HEK293 (cell line): ENCODE results near the gene UBE2G2.
A peak's percentile ranks its signal among the peaks of the same experiment; 100 is the strongest.

Experiments used
- CTCF ChIA-PET: fragments of 350-600 bp; formaldehyde crosslinking; extraction: SDS; loops from one replicate; lab custom pipeline; 2021; ENCODE audit warnings: antibody characterized with exemption; lab: Yijun Ruan, JAX
- POLR2A ChIA-PET: fragments of 300-600 bp; formaldehyde crosslinking; extraction: SDS; loops from one replicate; lab custom pipeline; 2020; ENCODE audit warnings: antibody characterized with exemption, inconsistent platforms; lab: Yijun Ruan, JAX
- H3K27ac ChIP-seq: fragments of 200-500 bp; sonication (Bioruptor generic); 2 replicates; pipeline ENCODE4 v1.5.1; 2014; ENCODE audit warnings: low read depth, low read length, control low read depth, inconsistent platforms; ENCODE audit errors: extremely low read depth
- H3K36me3 ChIP-seq, 2 experiments: fragments of 200-500 bp in 1 of 2; sonication (Bioruptor generic) in 1 of 2; 1 replicate in 1 of 2; 2 replicates in 1 of 2; pipeline ENCODE4 v1.5.1; 2014 to 2017; ENCODE audit warnings: inconsistent platforms in 2 of 2, low read length in 2 of 2; ENCODE audit not compliant: control insufficient read depth in 2 of 2, insufficient read depth in 1 of 2
- H3K4me1 ChIP-seq: fragments of 200-500 bp; sonication (Bioruptor generic); 2 replicates; pipeline ENCODE4 v1.5.1; 2014; ENCODE audit warnings: mild to moderate bottlenecking, low read length, inconsistent platforms; ENCODE audit not compliant: control insufficient read depth, insufficient read depth
- H3K4me3 ChIP-seq: 2 replicates; pipeline ENCODE4 v1.5.1; 2011; ENCODE audit warnings: low read depth, mild to moderate bottlenecking, control low read depth, low read length, moderate library complexity
- H3K9me3 ChIP-seq: fragments of 200-500 bp; sonication (Bioruptor generic); 2 replicates; pipeline ENCODE4 v1.5.1; 2014; ENCODE audit warnings: low read depth, low read length, inconsistent platforms; ENCODE audit not compliant: control insufficient read depth, insufficient read depth
- FEZF1 ChIP-seq: fragments of 450-650 bp; formaldehyde crosslinking; IDR thresholded peaks from 2 replicates; pipeline ENCODE4 v1.5.1; 2016; ENCODE audit warnings: missing biosample characterization, missing genetic modification characterization
- GLI2 ChIP-seq: fragments of 450-650 bp; formaldehyde crosslinking; IDR thresholded peaks from 2 replicates; pipeline ENCODE4; 2017; ENCODE audit warnings: missing biosample characterization, missing genetic modification characterization, low read depth, borderline replicate concordance
- GLIS1 ChIP-seq: fragments of 450-650 bp; formaldehyde crosslinking; IDR thresholded peaks from 2 replicates; pipeline ENCODE4 v1.5.1; 2016; ENCODE audit warnings: missing biosample characterization, missing genetic modification characterization
- KLF1 ChIP-seq: fragments of 450-650 bp; formaldehyde crosslinking; IDR thresholded peaks from 2 replicates; pipeline ENCODE4 v1.5.1; 2016; ENCODE audit warnings: missing biosample characterization, missing genetic modification characterization
- OSR2 ChIP-seq: fragments of 450-650 bp; formaldehyde crosslinking; IDR thresholded peaks from 2 replicates; pipeline ENCODE4 v1.5.1; 2016; ENCODE audit warnings: missing biosample characterization, missing genetic modification characterization
- ZBTB1 ChIP-seq: fragments of 450-650 bp; formaldehyde crosslinking; IDR thresholded peaks from 2 replicates; pipeline ENCODE4 v1.5.1; 2016; ENCODE audit warnings: missing biosample characterization, missing genetic modification characterization
- ZFP69B ChIP-seq: fragments of 450-650 bp; formaldehyde crosslinking; IDR thresholded peaks from 2 replicates; pipeline ENCODE4 v1.5.1; 2016; ENCODE audit warnings: missing biosample characterization, missing genetic modification characterization
- ZIC2 ChIP-seq: fragments of 450-650 bp; formaldehyde crosslinking; IDR thresholded peaks from 2 replicates; pipeline ENCODE4 v1.5.1; 2016; ENCODE audit warnings: missing biosample characterization, missing genetic modification characterization
- ZNF221 ChIP-seq: fragments of 450-650 bp; formaldehyde crosslinking; IDR thresholded peaks from 2 replicates; pipeline ENCODE4 v1.5.1; 2017; ENCODE audit warnings: missing biosample characterization, missing genetic modification characterization, borderline replicate concordance
- ZNF324 ChIP-seq: fragments of 450-650 bp; formaldehyde crosslinking; IDR thresholded peaks from 2 replicates; pipeline ENCODE4 v1.5.1; 2016; ENCODE audit warnings: missing biosample characterization, missing genetic modification characterization
- ZNF341 ChIP-seq: fragments of 450-650 bp; formaldehyde crosslinking; IDR thresholded peaks from 2 replicates; pipeline ENCODE4; 2016; ENCODE audit warnings: low read depth, missing biosample characterization, missing genetic modification characterization
- ZNF645 ChIP-seq: fragments of 450-650 bp; formaldehyde crosslinking; IDR thresholded peaks from 2 replicates; pipeline ENCODE4; 2016; ENCODE audit warnings: missing biosample characterization, missing genetic modification characterization
- ZNF677 ChIP-seq: fragments of 450-650 bp; IDR thresholded peaks from 2 replicates; pipeline ENCODE4 v1.5.0; 2018; ENCODE audit warnings: missing biosample characterization, mild to moderate bottlenecking, missing genetic modification characterization, moderate library complexity
- ZSCAN30 ChIP-seq: fragments of 450-650 bp; IDR thresholded peaks from 2 replicates; pipeline ENCODE4 v1.5.1; 2018; ENCODE audit warnings: missing biosample characterization, mild to moderate bottlenecking, missing genetic modification characterization, moderate library complexity
- TF ChIP-seq, protein P1 (sequence below): fragments of 450-650 bp; formaldehyde crosslinking; IDR thresholded peaks from 2 replicates; pipeline ENCODE4 v1.5.1; 2016; ENCODE audit warnings: missing biosample characterization, missing genetic modification characterization

The UBE2G2 gene

DNA sequence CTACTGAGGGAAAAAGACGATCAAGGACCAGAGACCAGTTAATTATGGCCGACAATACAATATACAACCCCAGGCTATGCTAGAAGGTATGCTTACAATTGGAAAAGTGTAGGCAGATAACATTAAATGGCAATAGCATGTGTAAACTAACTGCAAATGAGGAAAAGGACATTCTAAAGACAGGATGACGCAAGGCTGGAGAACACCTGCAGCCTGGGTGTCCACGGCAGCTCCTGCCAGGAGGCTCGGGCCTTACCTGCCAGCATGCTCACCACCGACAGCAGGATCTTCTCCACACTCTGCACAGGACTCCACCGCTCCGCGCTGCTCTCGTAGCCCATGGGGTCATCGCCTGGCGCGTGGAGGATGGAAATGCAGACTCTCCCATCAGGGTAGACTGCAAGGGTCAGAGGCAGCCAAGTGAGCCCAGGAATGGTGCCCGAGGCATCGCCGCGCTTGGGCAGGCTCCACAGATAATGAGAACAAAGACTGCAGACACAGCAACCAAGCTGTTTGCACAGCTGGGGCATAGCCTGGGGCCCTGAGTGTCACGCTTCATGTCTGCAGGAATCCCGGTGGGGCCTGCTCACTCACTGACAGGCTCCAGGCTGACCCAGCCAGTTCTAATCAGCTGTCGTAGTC, 28.2 kb downstream of the UBE2G2 start:
- POLR2A ChIA-PET, result no interaction called here
- no peak overlapping the region for H3K27ac ChIP-seq
- H3K4me1 ChIP-seq, result no peaks in the 10 kb centered on the region
- H3K9me3 ChIP-seq, result no peaks in the 10 kb centered on the region
- CTCF ChIA-PET, result interaction anchor here (0.6 kb wide), 1 partner anchor 18 kb away, joined by 3 read pairs; no protein-coding TSS in a partner anchor
- H3K36me3 ChIP-seq, result peaks cover 23 to 83% of the 10 kb centered on the region in 2 experiments
- no peak for TF ChIP-seq ZNF221
- TF ChIP-seq ZFP69B, result no peak
- TF ChIP-seq ZIC2 (tag by site-specific recombination), result peak; percentile 80
- TF ChIP-seq ZNF324 (tag by site-specific recombination), result no peak
- H3K4me3 ChIP-seq, result no peak overlapping the region

GRCh38 chr21:44771896-44772525, 29.6 kb downstream of the UBE2G2 start:
- CTCF ChIA-PET, result interaction anchor here (0.6 kb wide), 1 partner anchor 16 kb away, joined by 4 read pairs; no protein-coding TSS in a partner anchor
- H3K27ac ChIP-seq, result no peak overlapping the region
- H3K9me3 ChIP-seq, result no peaks in the 10 kb centered on the region
- POLR2A ChIA-PET, result no interaction called here
- no peak overlapping the region for H3K4me3 ChIP-seq
- H3K36me3 ChIP-seq, result peaks cover 17 to 75% of the 10 kb centered on the region in 2 experiments
- no peaks in the 10 kb centered on the region for H3K4me1 ChIP-seq
- TF ChIP-seq ZNF677 (tag by site-specific recombination), result no peak
- no peak for TF ChIP-seq ZBTB1 (tag by site-specific recombination)
- TF ChIP-seq GLI2 (tag by site-specific recombination), result no peak
- TF ChIP-seq KLF1 (tag by site-specific recombination), result no peak
- no peak for TF ChIP-seq ZSCAN30 (tag by site-specific recombination)
- no peak for TF ChIP-seq ZNF645
- TF ChIP-seq FEZF1 (tag by site-specific recombination), result no peak

- ChIA-PET POLR2A (no interaction called here), CTCF (interaction anchor here (0.7 kb wide), 1 partner anchor 25 kb away, joined by 3 read pairs; no protein-coding TSS in a partner anchor)
- Histone ChIP-seq H3K36me3 (peaks cover 8 to 43% of the 10 kb centered on the region in 2 experiments; a peak in 2 of 3 replicates), H3K27ac (no peak overlapping the region), H3K4me3 (no peak overlapping the region), H3K4me1 (no peaks in the 10 kb centered on the region), H3K9me3 (no peaks in the 10 kb centered on the region)
- TF ChIP-seq ZNF341 (tag by site-specific recombination) (peak; percentile 67), OSR2 (tag by site-specific recombination) (peak; percentile 22; the same call in 1 of the 2 replicates), GLIS1 (tag by site-specific recombination) (peak; percentile 40)
- TF ChIP-seq, protein P1, sequence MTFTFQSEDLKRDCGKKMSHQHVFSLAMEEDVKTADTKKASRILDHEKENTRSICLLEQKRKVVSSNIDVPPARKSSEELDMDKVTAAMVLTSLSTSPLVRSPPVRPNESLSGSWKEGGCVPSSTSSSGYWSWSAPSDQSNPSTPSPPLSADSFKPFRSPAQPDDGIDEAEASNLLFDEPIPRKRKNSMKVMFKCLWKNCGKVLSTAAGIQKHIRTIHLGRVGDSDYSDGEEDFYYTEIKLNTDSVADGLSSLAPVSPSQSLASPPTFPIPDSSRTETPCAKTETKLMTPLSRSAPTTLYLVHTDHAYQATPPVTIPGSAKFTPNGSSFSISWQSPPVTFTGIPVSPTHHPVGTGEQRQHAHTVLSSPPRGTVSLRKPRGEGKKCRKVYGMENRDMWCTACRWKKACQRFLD (tag by site-specific recombination), result no peak
Measured at GRCh38 chr21:44767834-44768831, 33.5 kb downstream of the UBE2G2 start.
